Adrenal gland (tissue), 12 donors: Measurements from ENCODE around the gene SORBS1. TPM values are rescaled to one million over a fixed set of nuclear protein-coding genes. Genes with fewer than 3 reads are reported as not detected.

Experiments used
- DNase-seq, 7 donors: peaks; one replicate each; pipeline ENCODE4 v3.0.0-alpha.2; 2019 to 2020
- H3K27ac ChIP-seq, 5 donors: fragments of 200-600 bp; sonication (generic) in 4 of 5; 1 replicate in 3 of 5; 2 replicates in 2 of 5; pipeline versions ENCODE4 v1.5.1 to v1.8.0; 2016 to 2020; ENCODE audit warnings: mild to moderate bottlenecking in 1 of 5
- H3K27me3 ChIP-seq: fragments of 200-600 bp; 2 replicates; pipeline ENCODE4 v1.8.0; 2021
- H3K36me3 ChIP-seq, 2 donors: fragments of 200-600 bp; replicated peaks in 1 of 2; 1 replicate in 1 of 2; 2 replicates in 1 of 2; pipeline versions ENCODE4 v1.5.1 to v1.8.0; 2018 to 2022
- H3K4me1 ChIP-seq, 2 donors: fragments of 200-600 bp; replicated peaks in 1 of 2; 1 replicate in 1 of 2; 2 replicates in 1 of 2; pipeline versions ENCODE4 v1.5.1 to v1.8.0; 2018 to 2021
- H3K4me3 ChIP-seq, 4 donors: fragments of 200-600 bp; sonication (generic) in 3 of 4; one replicate each; pipeline ENCODE4 v1.5.1; 2016 to 2018
- H3K9me3 ChIP-seq, 3 donors: fragments of 200-600 bp; sonication (generic) in 1 of 3; replicated peaks in 1 of 3; 1 replicate in 2 of 3; 2 replicates in 1 of 3; pipeline versions ENCODE4 v1.5.1 to v1.8.0; 2016 to 2021
- CTCF ChIP-seq, 6 experiments: fragments of 450-650 bp in 4 of 6; fragments of 200-600 bp in 2 of 6; sonication (generic) in 1 of 6; IDR thresholded peaks; 1 replicate in 5 of 6; 2 replicates in 1 of 6; pipeline versions ENCODE4 v1.5.1 to v1.8.0; 2016 to 2021; ENCODE audit warnings: antibody characterized with exemption in 6 of 6, mild to moderate bottlenecking in 2 of 6, moderate library complexity in 1 of 6
- POLR2A ChIP-seq, 2 donors: fragments of 450-650 bp; IDR thresholded peaks; one replicate each; pipeline ENCODE4 v1.6.1; 2017; ENCODE audit warnings: antibody characterized with exemption in 2 of 2, mild to moderate bottlenecking in 2 of 2, moderate library complexity in 1 of 2
- WGBS, 4 donors: extraction: QIAGEN DNeasy Blood & Tissue Kit in 2 of 4; methylation state at CpG; one replicate each; pipeline versions ENCODE4 v1.1.5 to v1.1.7; 2013 to 2017; 5-methylcytosine and 5-hydroxymethylcytosine counted together
- intact Hi-C, 2 donors: fragments of 100-400 bp; cut with DNase I; formaldehyde crosslinking; loops; one replicate each; pipeline versions ENCODE4 v1.14.1 to v1.15.0; 2022 to 2023
- polyA plus RNA-seq, 3 donors: library from polyadenylated mRNA; stranded (reverse); fragments of 200-250 nt in 2 of 3; fragments of 350-450 nt in 1 of 3; fragmentation: Illumina TruSeq in 1 of 3; extraction: RNeasy Lipid Tissue Mini Kit (QIAGEN cat#74804) in 1 of 3; gene quantifications; one replicate each; pipeline ENCODE4 v1.2.3, GENCODE V29; 2013 to 2014
- total RNA-seq, 9 donors: library from RNA; depleted of rRNA in 4 of 9; stranded (reverse); fragments of >200 nt in 4 of 9; fragments of 120-200 nt in 1 of 9; fragmentation: NEBNext Ultra II Directional in 1 of 9; extraction: Animal tissue kit (Norgen Biotek cat#: 25700) in 1 of 9; gene quantifications; one replicate each; pipeline versions ENCODE4 v1.1.0 to v1.2.4, GENCODE V29; 2013 to 2023
- donor health status: healthy with polysubstance abuse.
- donor health status: Bipolar disorder and iron deficiency.
- donor health status: DM: yes; HTN: yes; CAD: no.
- donor health status: DM: no; HTN: no; CAD: no.
- donor health status: DM: no; HTN: no; CAD: no.
- donor health status: DM: yes; HTN: yes; CAD: no.

SORBS1 gene
- total and polyA plus RNA-seq, 12 donors = 9.5 to 43.4 (median 19.0) TPM

- no peak for DNase-seq
- H3K4me1 ChIP-seq = peaks cover 0 to 5% of the 10 kb centered on the region in 2 donors
- intact Hi-C loops = no loop called here
- no peak overlapping the region for H3K4me3 ChIP-seq
- H3K27me3 ChIP-seq = no peaks in the 10 kb centered on the region
- 55 to 72% (median 66%) methylated on average over 2 of the region's 2 CpGs for WGBS, 4 donors
- no peak for TF ChIP-seq CTCF (IDR thresholded peaks at IDR 0.05)
- no peak for TF ChIP-seq POLR2A (IDR thresholded peaks at IDR 0.05)
- no peaks in the 10 kb centered on the region for H3K36me3 ChIP-seq
- H3K27ac ChIP-seq = no peak overlapping the region
- no peaks in the 10 kb centered on the region for H3K9me3 ChIP-seq
Measured at GRCh38 chr10:95304976-95305375, 256.2 kb downstream of the SORBS1 start.

- peaks cover 0 to 5% of the 10 kb centered on the region in 2 donors for H3K4me1 ChIP-seq
- TF ChIP-seq CTCF (IDR thresholded peaks at IDR 0.05) = no peak
- no peak for TF ChIP-seq POLR2A (IDR thresholded peaks at IDR 0.05)
- DNase-seq = no peak
- no peak overlapping the region for H3K4me3 ChIP-seq
- H3K36me3 ChIP-seq = no peaks in the 10 kb centered on the region
- no peak overlapping the region for H3K27ac ChIP-seq
- H3K27me3 ChIP-seq = no peaks in the 10 kb centered on the region
- H3K9me3 ChIP-seq = no peaks in the 10 kb centered on the region
- WGBS, 4 donors = 78 to 93% (median 82%) methylated on average over 4 of the region's 4 CpGs
- intact Hi-C loops = no loop called here
Measured at GRCh38 chr10:95304463-95304862, 256.7 kb downstream of the SORBS1 start.

- no peak overlapping the region for H3K4me3 ChIP-seq
- H3K36me3 ChIP-seq = no peaks in the 10 kb centered on the region
- H3K4me1 ChIP-seq = peaks cover 0 to 3% of the 10 kb centered on the region in 2 donors
- TF ChIP-seq POLR2A (IDR thresholded peaks at IDR 0.05) (no peak), CTCF (IDR thresholded peaks at IDR 0.05) (no peak)
- H3K9me3 ChIP-seq = no peaks in the 10 kb centered on the region
- no peak for DNase-seq
- H3K27ac ChIP-seq = no peak overlapping the region
- intact Hi-C loops = no loop called here
- H3K27me3 ChIP-seq = no peaks in the 10 kb centered on the region
- 93 to 96% (median 95%) methylated on average over 1 of the region's 1 CpG for WGBS, 4 donors
Measured at GRCh38 chr10:95303950-95304349, 257.2 kb downstream of the SORBS1 start.

- DNase-seq = no peak
- Histone ChIP-seq H3K27ac (no peak overlapping the region), H3K36me3 (no peaks in the 10 kb centered on the region), H3K27me3 (no peaks in the 10 kb centered on the region), H3K9me3 (no peaks in the 10 kb centered on the region), H3K4me1 (no peaks in the 10 kb centered on the region), H3K4me3 (no peak overlapping the region)
- WGBS, 4 donors = 78 to 86% (median 83%) methylated on average over 8 of the region's 8 CpGs
- TF ChIP-seq CTCF (IDR thresholded peaks at IDR 0.05) = no peak
- no peak for TF ChIP-seq POLR2A (IDR thresholded peaks at IDR 0.05)
- intact Hi-C loops = no loop called here
Measured at GRCh38 chr10:95303535-95303934, 257.6 kb downstream of the SORBS1 start.
